ENCODE data around the gene PDZD4.

PDZD4 gene

DNA sequence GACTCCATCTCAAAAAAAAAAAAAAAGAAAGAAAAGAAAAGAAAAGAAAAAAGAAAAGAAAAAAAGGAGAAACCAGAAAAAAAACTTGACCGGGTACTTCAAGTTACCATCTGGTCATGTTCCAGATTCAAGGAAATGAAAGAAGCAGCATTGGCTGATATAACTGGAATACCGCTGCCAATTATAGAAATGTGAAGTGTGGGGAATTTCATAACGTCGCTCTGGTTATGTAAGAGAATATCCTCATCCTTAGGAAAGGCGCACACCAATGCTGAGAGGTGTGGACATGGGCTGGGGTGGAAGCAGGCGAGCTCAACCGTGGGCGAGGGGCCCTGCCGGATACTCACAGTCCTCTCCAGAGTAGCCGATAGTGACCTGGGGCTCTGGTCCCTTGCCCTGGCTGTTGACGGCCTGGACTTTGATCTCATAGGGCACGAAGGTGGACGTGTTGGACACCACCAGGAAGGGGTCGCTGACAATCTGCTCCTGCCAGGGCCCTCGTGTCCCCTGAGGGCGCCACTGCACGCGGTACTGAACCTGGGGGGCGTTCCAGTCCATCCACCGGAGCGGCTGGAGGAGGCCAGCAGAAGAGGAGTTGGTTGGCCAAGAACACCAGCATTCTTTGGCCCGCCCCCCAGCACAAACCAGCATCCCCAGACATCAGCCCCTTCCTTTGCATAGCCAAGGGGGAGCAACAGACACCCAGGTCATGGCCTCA is 36.1 kb upstream of the PDZD4 start:
- TF ChIP-seq CTCF (IDR thresholded peaks at IDR 0.05; ENCODE audit: low read depth, low read length, missing control alignments) = no peak
- DNase-seq (ENCODE audit: extremely low read depth, low read depth) = no peak
- no peak overlapping the region for H3K4me3 ChIP-seq (replicated peaks; ENCODE audit: low read depth, low read length)

- DNase-seq (ENCODE audit: extremely low read depth, low read depth) = no peak
- no peak overlapping the region for H3K4me3 ChIP-seq (replicated peaks; ENCODE audit: low read depth, low read length)
- no peak for TF ChIP-seq CTCF (IDR thresholded peaks at IDR 0.05; ENCODE audit: low read depth, low read length, missing control alignments)
Observed at GRCh38 chrX:153865685-153866084, 35.3 kb upstream of the PDZD4 start.

GRCh38 chrX:153865321-153865580 is 34.9 kb upstream of the PDZD4 start:
- no peak for TF ChIP-seq CTCF (IDR thresholded peaks at IDR 0.05; ENCODE audit: low read depth, low read length, missing control alignments)
- no peak overlapping the region for H3K4me3 ChIP-seq (replicated peaks; ENCODE audit: low read depth, low read length)
- no peak for DNase-seq (ENCODE audit: extremely low read depth, low read depth)

GRCh38 chrX:153864561-153865320 is 34.4 kb upstream of the PDZD4 start:
- DNase-seq (ENCODE audit: extremely low read depth, low read depth) = no peak
- no peak for TF ChIP-seq CTCF (IDR thresholded peaks at IDR 0.05; ENCODE audit: low read depth, low read length, missing control alignments)
- H3K4me3 ChIP-seq (replicated peaks; ENCODE audit: low read depth, low read length) = no peak overlapping the region

GRCh38 chrX:153864101-153864500 is 33.8 kb upstream of the PDZD4 start:
- no peak overlapping the region for H3K4me3 ChIP-seq (replicated peaks; ENCODE audit: low read depth, low read length)
- no peak for DNase-seq (ENCODE audit: extremely low read depth, low read depth)
- TF ChIP-seq CTCF (IDR thresholded peaks at IDR 0.05; ENCODE audit: low read depth, low read length, missing control alignments) = no peak

DNA sequence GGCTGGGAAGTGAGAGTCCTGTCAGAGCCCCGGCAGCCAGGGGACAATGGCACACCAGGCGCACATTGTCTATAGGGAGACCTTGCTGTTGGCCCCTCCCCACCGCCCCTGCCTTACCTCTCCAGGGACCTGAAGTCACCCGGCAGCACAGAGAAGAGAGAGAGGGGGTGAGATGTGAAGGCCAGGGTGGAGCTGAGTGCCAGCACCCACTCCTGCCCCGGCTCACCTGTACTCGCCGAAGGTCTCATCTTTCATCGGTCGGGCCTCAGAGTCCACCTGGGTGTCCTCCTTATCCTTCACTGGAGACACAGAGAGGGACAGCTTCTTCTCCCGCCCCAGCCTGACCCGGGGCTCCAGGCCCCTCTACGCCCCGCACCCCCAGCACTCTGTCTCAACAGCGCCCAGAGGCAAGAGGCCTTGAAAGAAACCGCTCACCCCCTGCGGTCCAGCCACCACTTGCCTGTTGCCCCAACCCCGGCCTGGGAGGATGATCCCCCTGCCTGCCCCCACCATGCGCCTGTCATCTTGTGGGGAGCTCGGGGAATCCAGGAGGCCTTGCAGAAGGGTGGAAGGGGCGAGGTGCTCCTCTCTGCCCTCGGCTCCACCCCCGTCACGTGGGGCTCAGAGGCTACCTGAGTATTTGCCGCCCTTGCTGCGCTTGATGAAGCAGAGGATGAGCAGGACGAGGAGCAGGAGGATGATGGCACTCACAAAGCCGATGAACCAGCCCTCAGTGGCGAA is 33.1 kb upstream of the PDZD4 start:
- no peak overlapping the region for H3K4me3 ChIP-seq (replicated peaks; ENCODE audit: low read depth, low read length)
- DNase-seq (ENCODE audit: extremely low read depth, low read depth) = no peak
- no peak for TF ChIP-seq CTCF (IDR thresholded peaks at IDR 0.05; ENCODE audit: low read depth, low read length, missing control alignments)

Data from HFF-Myc (cell line).